Head of caudate nucleus (tissue), 42 donors: ENCODE measurements around the gene HSPB6.
"Not testable (repeated sequence)": the region's sequence is repeated elsewhere in the genome, so short reads cannot be mapped to it uniquely, and the experiment has no call there.

ENCODE experiments used
- DNase-seq, 42 donors: peaks; one replicate each; pipeline versions ENCODE4 v3.0.0 to v3.0.0-alpha.2; 2020 to 2021; ENCODE audit warnings: mixed read lengths in 7 of 42
- intact Hi-C: fragments of 100-400 bp; cut with DNase I; formaldehyde crosslinking; loops from one replicate; pipeline ENCODE4 v1.15.0; 2022

The HSPB6 gene

DNA sequence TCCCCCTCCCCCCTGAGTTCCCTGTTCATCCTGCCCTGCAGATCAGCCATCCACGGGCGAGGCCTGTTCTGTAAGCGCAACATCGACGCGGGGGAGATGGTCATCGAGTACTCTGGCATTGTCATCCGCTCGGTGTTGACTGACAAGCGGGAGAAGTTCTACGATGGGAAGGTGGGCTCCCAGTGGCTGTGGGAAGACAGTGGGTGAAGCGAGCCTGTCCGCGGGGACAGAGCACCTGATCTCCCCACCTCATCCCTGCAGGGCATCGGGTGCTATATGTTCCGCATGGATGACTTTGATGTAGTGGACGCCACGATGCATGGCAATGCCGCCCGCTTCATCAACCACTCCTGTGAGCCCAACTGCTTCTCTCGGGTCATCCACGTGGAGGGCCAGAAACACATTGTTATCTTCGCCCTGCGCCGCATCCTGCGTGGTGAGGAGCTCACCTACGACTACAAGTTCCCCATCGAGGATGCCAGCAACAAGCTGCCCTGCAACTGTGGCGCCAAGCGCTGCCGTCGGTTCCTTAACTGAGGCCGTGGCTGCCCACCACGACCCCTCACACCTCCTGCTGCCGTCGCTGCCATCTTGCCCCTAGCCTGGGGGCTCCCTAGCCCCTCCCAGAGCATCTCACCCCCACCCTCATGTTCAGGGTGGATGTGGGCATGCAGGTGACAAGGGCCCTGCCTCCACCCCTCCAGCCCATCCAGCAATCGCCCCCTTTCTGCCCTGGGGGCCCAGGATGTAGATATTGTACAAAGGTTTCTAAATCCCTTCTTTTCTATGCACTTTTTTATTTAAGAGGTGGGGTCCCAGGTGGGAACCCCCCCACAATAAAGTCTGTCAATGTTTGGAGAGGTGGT is 18.6 kb downstream of the HSPB6 start:
- no peak for DNase-seq
- intact Hi-C loops: no loop called here

DNA sequence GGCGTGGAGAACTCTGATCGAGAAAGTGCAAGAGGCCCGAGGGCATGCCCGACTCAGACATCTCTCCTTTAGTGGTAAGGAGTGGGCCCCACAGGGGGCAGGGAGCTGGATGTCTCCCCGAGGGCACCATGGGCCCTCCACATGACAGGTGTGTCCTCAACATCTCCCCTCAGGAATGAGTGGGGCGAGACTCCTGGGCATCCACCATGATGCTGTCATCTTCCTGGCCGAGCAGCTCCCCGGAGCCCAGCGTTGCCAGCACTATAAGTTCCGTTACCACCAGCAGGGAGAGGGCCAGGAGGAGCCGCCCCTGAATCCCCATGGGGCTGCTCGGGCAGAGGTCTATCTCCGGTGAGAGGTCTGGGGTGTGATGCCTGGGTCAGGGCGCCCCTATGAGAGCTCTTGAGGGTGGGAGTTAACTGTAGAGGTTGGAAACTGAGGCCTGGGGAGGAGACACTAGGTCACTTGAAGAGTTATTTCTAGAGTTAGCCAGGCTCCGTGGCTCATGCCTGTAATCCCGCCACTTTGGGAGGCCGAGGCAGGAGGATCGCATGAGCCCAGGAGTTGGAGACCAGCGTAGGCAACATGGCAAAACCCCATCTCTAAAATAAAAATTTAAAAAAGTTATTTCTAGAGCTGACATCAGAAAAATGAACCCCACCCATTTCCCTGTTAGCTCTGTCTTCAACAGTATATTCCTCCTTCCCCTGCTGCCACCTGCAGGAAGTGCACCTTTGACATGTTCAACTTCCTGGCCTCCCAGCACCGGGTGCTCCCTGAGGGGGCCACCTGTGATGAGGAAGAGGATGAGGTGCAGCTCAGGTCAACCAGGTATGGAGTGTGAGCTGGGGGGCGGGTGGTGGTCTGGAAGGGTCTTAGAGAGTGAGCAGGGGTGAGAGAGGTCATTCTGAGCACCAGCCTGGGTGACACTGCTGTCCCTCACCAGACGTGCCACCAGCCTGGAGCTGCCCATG is 19.6 kb downstream of the HSPB6 start:
- intact Hi-C loops: no loop called here
- DNase-seq: no peak

- intact Hi-C loops: no loop called here
- DNase-seq: no peak
Measured at GRCh38 chr19:35734889-35735288, 21.9 kb downstream of the HSPB6 start.

DNA sequence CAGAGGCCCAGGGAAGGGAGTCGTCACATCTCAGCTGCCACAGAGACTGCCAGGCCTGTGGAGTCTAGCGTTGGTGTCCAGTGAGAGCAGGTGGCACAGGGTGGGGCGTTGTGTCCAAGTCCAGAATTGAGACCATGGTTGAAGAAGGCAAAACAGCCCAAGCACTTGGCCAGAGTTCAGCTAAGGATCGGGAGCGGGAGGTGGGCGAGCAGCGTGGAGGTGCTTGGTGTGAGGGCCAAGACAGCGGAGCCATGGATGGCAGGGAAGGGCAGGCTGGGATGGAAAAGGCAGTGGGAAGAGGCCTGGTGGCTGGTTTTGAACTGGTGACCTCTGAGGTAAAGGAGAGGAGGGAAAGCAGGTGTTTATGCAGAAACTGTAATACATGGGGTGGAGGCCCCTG is 22.6 kb downstream of the HSPB6 start:
- intact Hi-C loops: no loop called here
- DNase-seq: no peak

GRCh38 chr19:35733180-35734125 is 23.4 kb downstream of the HSPB6 start:
- no peak for DNase-seq
- intact Hi-C loops: no loop called here

GRCh38 chr19:35732540-35733179 is 24.2 kb downstream of the HSPB6 start:
- intact Hi-C loops: no loop called here
- DNase-seq: no peak

GRCh38 chr19:35731779-35732405 is 24.9 kb downstream of the HSPB6 start:
- DNase-seq: no peak
- intact Hi-C loops: no loop called here

- DNase-seq: no peak
- intact Hi-C loops: no loop called here
Measured at GRCh38 chr19:35731353-35731752, 25.5 kb downstream of the HSPB6 start.

- DNase-seq: no peak
- intact Hi-C loops: no loop called here
Measured at GRCh38 chr19:35730326-35730725, 26.5 kb downstream of the HSPB6 start.

DNA sequence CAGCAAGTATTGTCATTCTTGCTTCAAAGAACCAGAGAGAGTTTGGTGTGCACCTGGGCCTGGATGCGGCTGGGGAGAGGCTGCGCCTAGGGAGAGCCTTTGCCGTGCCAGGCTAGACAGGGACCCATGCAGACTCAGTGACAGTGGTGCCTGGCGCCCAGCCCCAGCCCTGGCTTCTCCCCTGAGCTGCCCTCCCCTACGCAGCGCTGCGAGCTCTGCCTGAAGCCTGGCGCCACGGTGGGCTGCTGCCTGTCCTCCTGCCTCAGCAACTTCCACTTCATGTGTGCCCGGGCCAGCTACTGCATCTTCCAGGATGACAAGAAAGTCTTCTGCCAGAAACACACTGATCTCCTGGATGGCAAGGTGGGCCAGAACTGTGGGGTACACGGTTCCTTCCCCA is 27.1 kb downstream of the HSPB6 start:
- no peak for DNase-seq
- intact Hi-C loops: no loop called here

DNA sequence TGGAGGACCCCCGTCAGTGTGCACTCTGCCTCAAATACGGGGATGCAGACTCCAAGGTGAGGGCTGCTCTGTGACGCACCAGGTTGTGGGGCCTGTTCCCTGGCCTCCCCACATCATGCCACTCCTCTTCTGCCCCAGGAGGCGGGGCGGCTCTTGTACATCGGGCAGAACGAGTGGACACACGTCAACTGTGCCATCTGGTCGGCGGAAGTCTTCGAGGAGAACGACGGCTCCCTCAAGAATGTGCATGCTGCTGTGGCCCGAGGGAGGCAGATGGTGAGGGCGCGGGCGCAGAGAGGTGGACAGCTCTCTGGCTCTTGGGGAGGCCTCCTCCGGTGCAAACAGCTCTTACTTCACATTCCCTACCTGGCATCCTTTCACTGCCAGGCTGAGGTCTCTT is 27.8 kb downstream of the HSPB6 start:
- intact Hi-C loops: no loop called here

GRCh38 chr19:35727956-35728706 is 28.7 kb downstream of the HSPB6 start:
- intact Hi-C loops: no loop called here
- DNase-seq: no peak

More for the DNA sequence above, 27.8 kb downstream of the HSPB6 start:
- no peak for DNase-seq

GRCh38 chr19:35727053-35727955 is 29.5 kb downstream of the HSPB6 start:
- intact Hi-C loops: no loop called here
- DNase-seq: no peak

DNA sequence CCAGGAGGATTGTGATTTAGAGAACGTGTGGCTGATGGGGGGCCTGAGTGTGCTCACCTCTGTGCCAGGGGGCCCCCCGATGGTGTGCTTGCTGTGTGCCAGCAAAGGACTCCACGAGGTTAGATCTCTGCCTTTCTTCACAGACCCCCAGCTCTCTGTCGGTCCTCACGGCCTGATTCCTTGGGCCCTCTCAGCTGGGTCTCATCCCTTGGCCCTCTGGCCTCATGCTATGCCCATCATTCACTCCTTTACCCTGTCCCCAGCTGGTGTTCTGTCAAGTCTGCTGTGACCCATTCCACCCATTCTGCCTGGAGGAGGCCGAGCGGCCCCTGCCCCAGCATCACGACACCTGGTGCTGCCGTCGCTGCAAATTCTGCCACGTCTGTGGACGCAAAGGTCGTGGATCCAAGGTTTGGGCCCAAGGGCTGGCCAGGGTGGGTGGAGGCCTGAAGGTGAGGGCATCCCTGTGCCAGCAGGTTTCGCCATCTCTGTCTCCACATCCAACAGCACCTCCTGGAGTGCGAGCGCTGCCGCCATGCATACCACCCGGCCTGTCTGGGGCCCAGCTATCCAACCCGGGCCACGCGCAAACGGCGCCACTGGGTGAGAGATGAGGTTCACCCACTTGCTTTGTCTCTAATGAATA is 31.5 kb downstream of the HSPB6 start:
- no peak for DNase-seq
- intact Hi-C loops: no loop called here

- intact Hi-C loops: no loop called here
- no peak for DNase-seq
Measured at GRCh38 chr19:35724560-35724959, 32.3 kb downstream of the HSPB6 start.

DNA sequence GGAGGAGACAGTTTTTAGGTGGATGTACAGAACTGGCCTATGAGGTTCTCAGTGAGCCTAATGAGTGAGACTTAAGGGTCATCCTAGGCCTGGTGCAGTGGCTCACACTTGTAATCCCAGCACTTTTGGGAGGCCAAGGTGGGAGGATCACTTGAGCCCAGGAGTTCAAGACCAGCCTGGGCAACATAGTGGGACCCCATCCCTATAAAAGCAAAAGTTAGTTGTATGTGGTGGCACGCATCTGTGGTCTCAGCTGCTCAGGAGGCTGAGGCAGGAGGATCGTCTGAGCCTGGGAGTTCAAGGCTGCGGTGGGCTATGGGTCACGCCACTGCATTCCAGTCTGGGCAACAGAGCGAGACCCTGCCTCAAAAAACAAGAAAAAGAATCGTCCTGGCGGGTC is 32.7 kb downstream of the HSPB6 start:
- intact Hi-C loops, DNase-seq: not testable (repeated sequence)
